NCI-H82 (cell line): ENCODE data around the gene CPNE7.
A peak's percentile ranks its signal among the peaks of the same experiment; 100 is the strongest.

ENCODE experiments used
- DNase-seq: peaks from one replicate; lab custom pipeline; 2025; lab: John Stamatoyannopoulos, UW

The CPNE7 gene

GRCh38 chr16:89549007-89549700 lies 26.4 kb upstream of the CPNE7 start:
- DNase-seq: no peak

- no peak for DNase-seq
Observed at GRCh38 chr16:89550421-89551007, 25.0 kb upstream of the CPNE7 start.

- DNase-seq: no peak
Observed at GRCh38 chr16:89552329-89552728, 23.2 kb upstream of the CPNE7 start.

- DNase-seq: no peak
Observed at GRCh38 chr16:89552913-89553312, 22.6 kb upstream of the CPNE7 start.

GRCh38 chr16:89553733-89554132 lies 21.8 kb upstream of the CPNE7 start:
- DNase-seq: no peak

- DNase-seq: no peak
Observed at GRCh38 chr16:89554343-89554742, 21.2 kb upstream of the CPNE7 start.

- no peak for DNase-seq
Observed at GRCh38 chr16:89555265-89555664, 20.3 kb upstream of the CPNE7 start.

GRCh38 chr16:89555780-89556179 lies 19.8 kb upstream of the CPNE7 start:
- DNase-seq: no peak

GRCh38 chr16:89556750-89557689 lies 18.5 kb upstream of the CPNE7 start:
- DNase-seq: peak; percentile 85

GRCh38 chr16:89557690-89558490 lies 17.7 kb upstream of the CPNE7 start:
- no peak for DNase-seq

GRCh38 chr16:89560378-89561141 lies 15.0 kb upstream of the CPNE7 start, which contains the start of gene RPL13:
TSS of gene RPL13 (plus strand) at chr16:89560682. CDS start at chr16:89560960, 278 bp downstream.
- DNase-seq: peak; percentile 97

- no peak for DNase-seq
Observed at GRCh38 chr16:89561142-89561883, 14.2 kb upstream of the CPNE7 start.

GRCh38 chr16:89561884-89562599 lies 13.5 kb upstream of the CPNE7 start:
- DNase-seq: no peak

- no peak for DNase-seq
Observed at GRCh38 chr16:89562939-89563338, 12.6 kb upstream of the CPNE7 start.

GRCh38 chr16:89563639-89564392 lies 11.7 kb upstream of the CPNE7 start:
- DNase-seq: no peak

- DNase-seq: peak; percentile 63
Observed at GRCh38 chr16:89564476-89565255, 10.9 kb upstream of the CPNE7 start.

GRCh38 chr16:89565256-89565505 lies 10.4 kb upstream of the CPNE7 start:
- peak; percentile 87 for DNase-seq
